ENCODE measurements around the gene EEFSEC.

The EEFSEC gene

GRCh38 chr3:128445357-128445756 is 292.1 kb downstream of the EEFSEC start:
- DNase-seq (ENCODE audit: low read depth, low spot score): no peak

- no peak for DNase-seq (ENCODE audit: low read depth, low spot score)
Measured at GRCh38 chr3:128446821-128447220, 293.5 kb downstream of the EEFSEC start.

- no peak for DNase-seq (ENCODE audit: low read depth, low spot score)
Measured at GRCh38 chr3:128447561-128448013, 294.3 kb downstream of the EEFSEC start.

GRCh38 chr3:128448491-128448890 is 295.2 kb downstream of the EEFSEC start:
- no peak for DNase-seq (ENCODE audit: low read depth, low spot score)

- DNase-seq (ENCODE audit: low read depth, low spot score): no peak
Measured at GRCh38 chr3:128449111-128449638, 295.9 kb downstream of the EEFSEC start.

- no peak for DNase-seq (ENCODE audit: low read depth, low spot score)
Measured at GRCh38 chr3:128452120-128452519, 298.8 kb downstream of the EEFSEC start.

GRCh38 chr3:128452678-128453275 is 299.5 kb downstream of the EEFSEC start:
- DNase-seq (ENCODE audit: low read depth, low spot score): no peak

- DNase-seq (ENCODE audit: low read depth, low spot score): no peak
Measured at GRCh38 chr3:128453501-128454309, 300.4 kb downstream of the EEFSEC start.

GRCh38 chr3:128454310-128454618 is 301.0 kb downstream of the EEFSEC start:
- no peak for DNase-seq (ENCODE audit: low read depth, low spot score)

GRCh38 chr3:128455116-128455515 is 301.8 kb downstream of the EEFSEC start:
- DNase-seq (ENCODE audit: low read depth, low spot score): no peak

- DNase-seq (ENCODE audit: low read depth, low spot score): no peak
Measured at GRCh38 chr3:128455786-128456748, 302.8 kb downstream of the EEFSEC start.

- DNase-seq (ENCODE audit: low read depth, low spot score): no peak
Measured at GRCh38 chr3:128456776-128457715, 303.8 kb downstream of the EEFSEC start.

- DNase-seq (ENCODE audit: low read depth, low spot score): no peak
Measured at GRCh38 chr3:128457937-128458336, 304.7 kb downstream of the EEFSEC start.

Data from activated naive CD8-positive, alpha-beta T cell treated with anti-CD3 and anti-CD28 coated beads, Interleukin-2, amount 50 U/mL, for 16 hours (primary cell).